ENCODE results near the gene SMURF2. TPM values are rescaled to one million over a fixed set of nuclear protein-coding genes. Genes with fewer than 3 reads are reported as not detected.

The SMURF2 gene
- total RNA-seq, 1 donor from 2014 or later: 44.9 TPM

DNA sequence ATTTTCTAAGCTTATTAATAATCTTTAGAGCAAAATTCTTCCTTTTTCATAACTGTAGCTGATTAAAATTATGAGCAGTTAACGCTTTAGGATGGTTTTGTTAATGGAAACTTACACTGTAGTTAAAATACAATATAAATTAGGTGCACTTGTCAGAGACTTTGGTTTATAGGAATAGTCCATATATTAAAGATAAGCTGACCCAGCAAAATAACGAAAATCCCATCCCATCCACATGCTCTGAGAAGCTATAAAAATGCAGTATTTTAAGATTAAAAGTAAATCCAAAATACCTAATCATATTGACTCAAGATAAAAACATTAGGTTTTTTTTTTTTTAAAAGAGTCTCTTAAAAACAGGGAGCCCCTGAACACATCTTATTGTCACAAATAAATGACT lies 117.4 kb downstream of the SMURF2 start:
- intact Hi-C loops (cut with DNase I): no loop called here
- H3K4me3 ChIP-seq: no peak overlapping the region
- DNase-seq (no peak), ATAC-seq (no peak)
- H3K27me3 ChIP-seq: no peaks in the 10 kb centered on the region
- H3K36me3 ChIP-seq: peaks cover 94% of the 10 kb centered on the region
- H3K4me1 ChIP-seq: no peaks in the 10 kb centered on the region
- no peak overlapping the region for H3K27ac ChIP-seq
- no peaks in the 10 kb centered on the region for H3K9me3 ChIP-seq
- TF ChIP-seq, protein P1, sequence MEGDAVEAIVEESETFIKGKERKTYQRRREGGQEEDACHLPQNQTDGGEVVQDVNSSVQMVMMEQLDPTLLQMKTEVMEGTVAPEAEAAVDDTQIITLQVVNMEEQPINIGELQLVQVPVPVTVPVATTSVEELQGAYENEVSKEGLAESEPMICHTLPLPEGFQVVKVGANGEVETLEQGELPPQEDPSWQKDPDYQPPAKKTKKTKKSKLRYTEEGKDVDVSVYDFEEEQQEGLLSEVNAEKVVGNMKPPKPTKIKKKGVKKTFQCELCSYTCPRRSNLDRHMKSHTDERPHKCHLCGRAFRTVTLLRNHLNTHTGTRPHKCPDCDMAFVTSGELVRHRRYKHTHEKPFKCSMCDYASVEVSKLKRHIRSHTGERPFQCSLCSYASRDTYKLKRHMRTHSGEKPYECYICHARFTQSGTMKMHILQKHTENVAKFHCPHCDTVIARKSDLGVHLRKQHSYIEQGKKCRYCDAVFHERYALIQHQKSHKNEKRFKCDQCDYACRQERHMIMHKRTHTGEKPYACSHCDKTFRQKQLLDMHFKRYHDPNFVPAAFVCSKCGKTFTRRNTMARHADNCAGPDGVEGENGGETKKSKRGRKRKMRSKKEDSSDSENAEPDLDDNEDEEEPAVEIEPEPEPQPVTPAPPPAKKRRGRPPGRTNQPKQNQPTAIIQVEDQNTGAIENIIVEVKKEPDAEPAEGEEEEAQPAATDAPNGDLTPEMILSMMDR (IDR thresholded peaks at IDR 0.05): no peak

DNA sequence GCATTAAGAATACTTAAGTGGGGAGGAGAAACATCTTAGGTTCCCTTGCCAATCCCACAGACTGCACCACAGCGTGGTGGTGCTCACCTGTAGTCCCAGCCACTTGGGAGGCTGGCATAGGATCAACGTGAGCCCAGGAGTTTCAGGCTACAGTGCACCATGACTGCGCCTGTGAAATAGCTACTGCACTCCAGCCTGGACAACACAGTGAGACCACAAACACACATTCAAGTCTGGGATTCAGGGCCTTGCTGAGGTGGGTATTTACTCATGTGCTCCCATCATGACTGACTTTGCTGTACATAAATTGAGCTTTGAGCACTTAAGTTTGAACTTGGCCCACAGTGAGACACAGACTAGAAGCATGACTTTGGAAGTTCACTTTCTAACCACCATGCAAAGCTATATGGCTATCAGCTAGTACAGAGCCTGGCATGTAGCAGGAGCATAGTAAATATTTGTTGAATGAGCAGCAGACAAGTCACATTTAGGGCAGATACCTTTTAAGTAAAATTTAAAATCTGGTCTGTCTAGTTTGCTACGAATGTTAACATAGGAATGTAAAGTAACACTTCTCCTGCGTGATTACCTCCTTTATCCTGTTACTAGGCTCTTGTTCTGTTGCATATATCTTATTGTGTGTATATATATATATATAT lies 121.9 kb downstream of the SMURF2 start:
- peaks cover 3% of the 10 kb centered on the region for H3K4me1 ChIP-seq
- intact Hi-C loops (cut with DNase I): no loop called here
- H3K4me3 ChIP-seq: no peak overlapping the region
- DNase-seq (no peak), ATAC-seq (no peak)
- no peak overlapping the region for H3K27ac ChIP-seq
- H3K9me3 ChIP-seq: no peaks in the 10 kb centered on the region
- H3K27me3 ChIP-seq: no peaks in the 10 kb centered on the region
- TF ChIP-seq, protein P1 (IDR thresholded peaks at IDR 0.05): no peak
- H3K36me3 ChIP-seq: peaks cover 95% of the 10 kb centered on the region

DNA sequence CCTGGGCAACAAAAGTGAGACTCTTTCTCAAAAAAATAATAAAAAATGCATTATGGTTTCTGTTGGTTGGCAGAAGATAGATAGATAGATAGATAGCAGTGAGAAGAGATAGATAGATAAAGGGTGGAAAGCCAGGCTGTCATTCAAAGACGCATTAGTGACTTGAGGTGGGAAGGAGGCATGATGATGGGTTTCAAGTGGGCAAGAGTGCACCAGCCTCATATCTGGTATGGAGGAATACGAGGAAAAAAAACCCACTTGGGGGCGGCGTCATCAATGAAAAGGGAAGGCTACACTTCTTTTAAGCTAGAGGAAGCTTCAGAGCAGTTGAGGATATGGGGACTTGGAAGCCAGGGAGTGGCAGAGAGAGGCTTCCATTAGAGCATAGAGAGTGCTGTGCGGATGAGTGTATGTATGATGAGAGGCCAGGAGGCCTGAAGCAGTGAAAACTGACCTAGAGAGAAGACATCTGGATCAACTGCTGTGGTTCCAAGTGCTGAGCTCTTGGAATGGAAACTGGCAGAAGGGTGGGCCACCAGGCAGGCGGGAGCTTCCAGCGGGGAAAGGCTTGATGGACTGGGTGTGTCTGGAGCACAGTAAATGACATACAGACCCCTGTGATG lies 123.5 kb downstream of the SMURF2 start:
- intact Hi-C loops (cut with DNase I): no loop called here
- Histone ChIP-seq H3K9me3 (no peaks in the 10 kb centered on the region), H3K4me3 (no peak overlapping the region), H3K27ac (no peak overlapping the region), H3K27me3 (no peaks in the 10 kb centered on the region), H3K4me1 (peaks cover 3% of the 10 kb centered on the region), H3K36me3 (peaks cover 95% of the 10 kb centered on the region)
- ATAC-seq (peak; percentile 45), DNase-seq (no peak)
- TF ChIP-seq, protein P1 (IDR thresholded peaks at IDR 0.05): no peak

DNA sequence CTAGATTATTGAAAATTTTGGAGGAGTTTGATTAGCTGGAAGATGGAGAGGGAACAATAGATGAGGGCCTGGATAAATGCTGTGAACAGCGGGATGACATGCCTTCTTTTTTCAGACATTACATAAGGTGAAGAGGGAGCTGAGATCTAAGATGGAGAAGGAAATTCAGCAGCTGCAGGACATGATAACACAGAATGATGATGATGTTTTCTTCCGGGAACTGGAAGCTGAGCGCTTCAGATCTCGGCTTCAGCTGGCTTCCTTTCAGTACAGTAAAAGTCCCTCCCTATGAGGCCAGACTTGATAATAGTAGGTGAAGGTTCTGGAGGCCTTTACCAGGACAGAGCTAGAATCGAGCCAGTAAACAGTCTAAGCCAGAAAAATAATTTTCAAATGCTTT lies 124.6 kb downstream of the SMURF2 start:
- Histone ChIP-seq H3K27me3 (no peaks in the 10 kb centered on the region), H3K4me3 (no peak overlapping the region), H3K4me1 (peaks cover 3% of the 10 kb centered on the region), H3K9me3 (no peaks in the 10 kb centered on the region), H3K27ac (no peak overlapping the region), H3K36me3 (peaks cover 95% of the 10 kb centered on the region)
- intact Hi-C loops (cut with DNase I): no loop called here
- DNase-seq (no peak), ATAC-seq (no peak)
- TF ChIP-seq, protein P1 (IDR thresholded peaks at IDR 0.05): no peak

DNA sequence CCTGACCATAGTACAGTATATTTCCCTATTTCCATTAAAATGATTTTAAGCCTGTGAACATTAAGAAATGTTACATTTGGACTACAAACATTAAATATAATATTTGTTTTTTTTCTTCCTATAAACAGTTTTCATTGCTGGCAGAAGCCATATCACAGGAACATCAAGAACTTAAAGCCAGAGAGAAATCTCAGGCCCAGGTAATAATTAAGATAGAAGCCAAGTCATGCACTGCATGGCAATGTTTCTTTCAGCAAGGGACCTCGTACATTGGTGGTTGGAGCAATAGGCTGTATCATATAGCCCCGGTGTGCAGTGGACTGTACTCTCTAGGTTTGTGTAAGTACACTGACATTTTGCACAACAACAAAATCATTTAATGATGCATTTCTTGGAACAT lies 125.2 kb downstream of the SMURF2 start:
- Histone ChIP-seq H3K36me3 (peaks cover 95% of the 10 kb centered on the region), H3K4me3 (no peak overlapping the region), H3K4me1 (peaks cover 3% of the 10 kb centered on the region), H3K9me3 (no peaks in the 10 kb centered on the region), H3K27me3 (no peaks in the 10 kb centered on the region), H3K27ac (no peak overlapping the region)
- TF ChIP-seq, protein P1 (IDR thresholded peaks at IDR 0.05): no peak
- no peak for DNase-seq
- ATAC-seq: no peak
- intact Hi-C loops (cut with DNase I): no loop called here
